Hepatocyte (in vitro differentiated cells): Measurements from ENCODE around the gene SYTL3.

Experiments used
- CTCF ChIP-seq: fragments of 200-600 bp; sonication (generic); IDR thresholded peaks from 2 replicates; pipeline ENCODE4 v1.5.1; 2016; ENCODE audit warnings: antibody characterized with exemption, mild to moderate bottlenecking; ENCODE audit not compliant: poor library complexity
- EZH2 ChIP-seq: fragments of 200-600 bp; sonication (generic); IDR thresholded peaks from 2 replicates; pipeline ENCODE4 v1.6.1; 2016; ENCODE audit warnings: antibody characterized with exemption, mild to moderate bottlenecking, borderline replicate concordance
- EZH2phosphoT487 ChIP-seq: fragments of 200-600 bp; sonication (generic); IDR thresholded peaks from one replicate; pipeline ENCODE4 v1.6.1; 2018; ENCODE audit warnings: antibody characterized with exemption, mild to moderate bottlenecking, low read depth, moderate library complexity; ENCODE audit not compliant: unreplicated experiment, severe bottlenecking

- no peak for TF ChIP-seq CTCF
- no peak for TF ChIP-seq EZH2phosphoT487
- TF ChIP-seq EZH2 = no peak
Measured at GRCh38 chr6:158713469-158713868, 63.6 kb downstream of the SYTL3 start.
